Neural progenitor cell (in vitro differentiated cells): ENCODE measurements around the gene MKNK1.

Experiments used
- CTCF ChIP-seq: fragments of 200-600 bp; sonication (generic); IDR thresholded peaks from 2 replicates; pipeline ENCODE4 v1.5.1; 2017; ENCODE audit warnings: antibody characterized with exemption, mild to moderate bottlenecking
- EZH2 ChIP-seq: fragments of 200-600 bp; sonication (generic); IDR thresholded peaks from 2 replicates; pipeline ENCODE4 v1.6.1; 2017; ENCODE audit warnings: antibody characterized with exemption, mild to moderate bottlenecking, moderate library complexity

DNA sequence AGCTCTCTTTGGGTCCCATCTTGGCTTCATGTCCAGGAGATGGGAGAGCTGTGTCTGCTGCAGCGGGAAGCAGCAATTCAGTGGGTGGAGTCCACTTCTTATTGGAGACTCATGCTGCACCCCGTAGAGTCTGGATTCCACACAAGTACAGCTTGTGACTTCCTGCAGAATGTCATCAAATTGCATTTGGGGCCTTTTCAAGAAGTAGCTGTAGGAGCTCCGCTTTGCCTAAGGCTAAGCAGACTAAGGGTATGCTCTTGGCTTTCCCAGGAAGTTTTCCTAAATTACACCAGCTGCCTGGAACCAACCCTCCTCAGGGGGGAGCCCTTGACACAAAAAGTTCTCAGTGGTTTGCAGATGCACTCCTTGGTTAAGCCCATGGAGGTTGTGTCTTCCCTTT, 18.3 kb upstream of the MKNK1 start:
- peak; percentile 47 for TF ChIP-seq CTCF
- TF ChIP-seq EZH2: no peak
